Karpas-422 (cell line): Measurements from ENCODE around the gene GABARAPL2. TPM values are rescaled to one million over a fixed set of nuclear protein-coding genes. Genes with fewer than 3 reads are reported as not detected.

Source experiments
- DNase-seq: peaks from one replicate; pipeline ENCODE4 v3.0.0-alpha.2; 2015
- H2AFZ ChIP-seq: fragments of 200-600 bp; sonication (generic); 2 replicates; pipeline ENCODE4 v1.6.1; 2014; ENCODE audit warnings: antibody characterized with exemption, low read length, mixed read lengths
- H3K27ac ChIP-seq: fragments of 200-600 bp; sonication (generic); 2 replicates; pipeline ENCODE4 v1.5.1; 2014; ENCODE audit warnings: mild to moderate bottlenecking, low read length, moderate library complexity
- H3K27me3 ChIP-seq: fragments of 200-600 bp; sonication (generic); 2 replicates; pipeline ENCODE4 v1.6.1; 2014; ENCODE audit warnings: low read length, mixed read lengths
- H3K36me3 ChIP-seq: fragments of 200-600 bp; sonication (generic); 2 replicates; pipeline ENCODE4 v1.6.1; 2014; ENCODE audit warnings: low read length, mixed read lengths; ENCODE audit not compliant: insufficient read depth
- H3K4me1 ChIP-seq: fragments of 200-600 bp; sonication (generic); 2 replicates; pipeline ENCODE4 v1.6.1; 2014; ENCODE audit warnings: mild to moderate bottlenecking, low read length, mixed read lengths
- H3K4me2 ChIP-seq: fragments of 200-600 bp; sonication (generic); 2 replicates; pipeline ENCODE4 v1.6.1; 2014; ENCODE audit warnings: low read length, low read depth, mild to moderate bottlenecking; ENCODE audit not compliant: poor library complexity, severe bottlenecking
- H3K4me3 ChIP-seq: fragments of 200-600 bp; sonication (generic); 2 replicates; pipeline ENCODE4 v1.5.1; 2014; ENCODE audit warnings: mild to moderate bottlenecking, antibody characterized with exemption, low read length, mixed read lengths
- H3K79me2 ChIP-seq: fragments of 200-600 bp; sonication (generic); 2 replicates; pipeline ENCODE4 v1.6.1; 2014; ENCODE audit warnings: mild to moderate bottlenecking, low read length, mixed read lengths
- H3K9ac ChIP-seq: fragments of 200-600 bp; sonication (generic); 2 replicates; pipeline ENCODE4 v1.6.0; 2014; ENCODE audit warnings: low read length
- H3K9me2 ChIP-seq: fragments of 200-600 bp; sonication (generic), shearing (Covaris generic); replicated peaks from 2 replicates; pipeline ENCODE4 v1.6.0; 2014; ENCODE audit warnings: mild to moderate bottlenecking, low read length, moderate library complexity; ENCODE audit not compliant: insufficient read depth
- H3K9me3 ChIP-seq: fragments of 300-700, 200-600 bp; sonication (generic); 2 replicates; pipeline ENCODE4 v1.6.1; 2014; ENCODE audit warnings: low read length, mixed read lengths
- H4K20me1 ChIP-seq: fragments of 200-600 bp; sonication (generic); 2 replicates; pipeline ENCODE4 v1.6.1; 2014; ENCODE audit warnings: mild to moderate bottlenecking, antibody characterized with exemption, low read length, low read depth; ENCODE audit not compliant: insufficient read depth
- total RNA-seq: library from RNA; depleted of rRNA; stranded (reverse); fragments of >200 nt; shearing (Covaris generic); gene quantifications from 2 replicates; pipeline ENCODE4 v1.2.3, GENCODE V29; 2014; ENCODE audit warnings: low replicate concordance

GABARAPL2 gene
- total RNA-seq, 1 experiment from 2014 or later: 88.3 TPM

DNA sequence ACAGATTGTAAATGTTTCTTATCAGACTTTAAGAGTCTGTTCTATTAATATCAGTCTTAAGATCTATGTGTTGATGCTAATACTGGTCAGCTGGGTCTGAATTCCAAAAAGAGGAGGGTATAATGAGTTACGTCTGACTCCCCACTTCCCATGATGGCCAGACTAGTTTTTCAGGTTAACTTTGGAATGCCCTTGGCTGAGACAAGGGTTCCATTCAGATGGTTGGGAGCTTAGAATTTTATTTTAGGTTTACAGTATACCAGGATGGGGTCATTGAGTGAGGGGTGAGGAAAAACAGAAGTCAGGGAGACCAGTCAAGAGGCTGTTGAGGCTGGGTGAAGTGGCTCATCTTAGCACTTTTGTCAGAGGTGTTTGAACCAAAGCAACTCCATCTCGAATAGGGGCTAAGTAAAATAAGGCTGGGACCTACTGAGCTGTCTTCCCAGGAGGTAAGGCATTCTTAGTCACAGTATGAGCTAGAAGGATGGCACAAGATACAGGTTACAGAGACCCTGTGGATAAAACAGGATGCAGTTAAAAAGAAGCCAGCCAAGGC lies 7.3 kb upstream of the GABARAPL2 start:
- Histone ChIP-seq H3K9me3 (no peaks in the 10 kb centered on the region), H3K9ac (no peak overlapping the region), H3K9me2 (no peaks in the 10 kb centered on the region), H3K4me1 (peaks cover 35% of the 10 kb centered on the region), H4K20me1 (no peaks in the 10 kb centered on the region), H3K27ac (no peak overlapping the region), H3K36me3 (no peaks in the 10 kb centered on the region), H3K27me3 (no peaks in the 10 kb centered on the region), H3K4me2 (no peak overlapping the region), H3K4me3 (no peak overlapping the region), H2AFZ (peak overlapping the region; percentile 52; the same call in 1 of the 2 replicates), H3K79me2 (peaks cover 17% of the 10 kb centered on the region)
- DNase-seq: no peak

DNA sequence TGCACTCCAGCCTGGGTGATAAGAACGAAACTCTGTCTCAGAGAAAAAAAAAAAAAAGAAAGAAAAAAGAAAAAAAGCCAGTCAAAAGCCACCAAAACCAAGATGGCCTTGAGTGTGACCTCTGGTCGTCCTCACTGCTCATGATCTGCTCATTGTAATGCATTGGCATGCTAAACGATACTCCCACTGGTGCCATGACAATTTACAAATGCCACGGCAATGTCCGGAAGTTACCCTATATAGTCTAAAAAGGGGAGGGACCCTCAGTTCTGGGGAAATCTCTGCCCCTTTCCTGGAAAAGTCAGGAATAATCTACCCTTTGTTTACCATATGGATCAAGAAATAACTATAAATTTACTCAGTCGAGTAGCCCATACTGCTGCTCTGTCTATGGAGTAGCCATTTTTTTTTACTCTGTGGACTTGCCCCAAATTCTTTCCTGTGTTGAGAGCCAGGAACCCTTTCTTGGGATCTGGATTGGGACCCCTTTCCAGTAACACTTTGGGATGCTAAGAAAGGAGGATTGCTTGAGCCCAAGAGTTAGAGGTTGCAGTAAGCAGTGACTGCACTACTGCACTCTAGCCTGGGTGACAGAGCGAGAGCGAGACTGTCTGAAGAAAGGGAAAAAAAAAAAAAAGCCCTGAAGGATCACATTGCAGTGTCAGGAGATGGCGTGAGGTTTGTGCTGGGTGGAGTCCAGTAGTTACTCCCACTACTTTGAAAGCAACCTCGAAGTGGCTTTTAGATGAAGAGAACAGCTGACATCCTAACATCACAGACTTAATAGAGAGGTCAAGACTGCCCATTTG lies 6.4 kb upstream of the GABARAPL2 start:
- Histone ChIP-seq H2AFZ (peak overlapping the region; percentile 54; the same call in 1 of the 2 replicates), H4K20me1 (no peaks in the 10 kb centered on the region), H3K4me1 (peaks cover 31% of the 10 kb centered on the region), H3K4me3 (peak overlapping the region; percentile 29; the same call in 1 of the 2 replicates), H3K9ac (peak overlapping the region; percentile 55), H3K79me2 (peaks cover 8% of the 10 kb centered on the region), H3K27ac (no peak overlapping the region; the same call in 1 of the 2 replicates), H3K36me3 (no peaks in the 10 kb centered on the region), H3K9me3 (no peaks in the 10 kb centered on the region), H3K4me2 (peak overlapping the region; percentile 61), H3K9me2 (no peaks in the 10 kb centered on the region), H3K27me3 (no peaks in the 10 kb centered on the region)
- peak; percentile 69 for DNase-seq

DNA sequence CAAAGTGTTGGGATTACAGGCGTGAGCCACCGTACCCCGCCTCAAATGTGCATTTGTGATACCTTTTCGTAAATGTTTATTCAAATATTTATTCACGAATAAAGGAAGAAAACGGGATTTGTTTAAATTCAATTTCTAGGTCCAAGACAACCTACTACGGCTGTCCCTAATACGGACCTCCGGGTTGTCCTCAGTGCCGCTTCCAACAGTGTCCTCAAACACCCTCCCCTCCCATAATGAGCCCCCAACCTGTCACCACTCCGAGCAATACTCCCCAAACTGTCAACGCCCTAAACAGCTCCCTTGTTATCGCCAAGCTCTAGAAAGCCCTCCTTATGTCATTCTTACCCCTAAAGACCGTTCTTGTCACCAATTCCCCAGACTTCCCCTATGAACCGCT lies 539 bp upstream of the GABARAPL2 start:
- H4K20me1 ChIP-seq: peaks cover 14% of the 10 kb centered on the region
- peaks cover 52% of the 10 kb centered on the region for H3K4me1 ChIP-seq
- H3K4me2 ChIP-seq: peak overlapping the region; percentile 98
- no peak for DNase-seq
- peaks cover 27% of the 10 kb centered on the region for H3K36me3 ChIP-seq
- peak overlapping the region; percentile 94 for H3K9ac ChIP-seq
- H3K79me2 ChIP-seq: peaks cover 33% of the 10 kb centered on the region
- no peaks in the 10 kb centered on the region for H3K9me2 ChIP-seq
- H3K9me3 ChIP-seq: no peaks in the 10 kb centered on the region
- H2AFZ ChIP-seq: peak overlapping the region; percentile 66
- H3K27ac ChIP-seq: no peak overlapping the region
- peak overlapping the region; percentile 80 for H3K4me3 ChIP-seq
- H3K27me3 ChIP-seq: no peaks in the 10 kb centered on the region

DNA sequence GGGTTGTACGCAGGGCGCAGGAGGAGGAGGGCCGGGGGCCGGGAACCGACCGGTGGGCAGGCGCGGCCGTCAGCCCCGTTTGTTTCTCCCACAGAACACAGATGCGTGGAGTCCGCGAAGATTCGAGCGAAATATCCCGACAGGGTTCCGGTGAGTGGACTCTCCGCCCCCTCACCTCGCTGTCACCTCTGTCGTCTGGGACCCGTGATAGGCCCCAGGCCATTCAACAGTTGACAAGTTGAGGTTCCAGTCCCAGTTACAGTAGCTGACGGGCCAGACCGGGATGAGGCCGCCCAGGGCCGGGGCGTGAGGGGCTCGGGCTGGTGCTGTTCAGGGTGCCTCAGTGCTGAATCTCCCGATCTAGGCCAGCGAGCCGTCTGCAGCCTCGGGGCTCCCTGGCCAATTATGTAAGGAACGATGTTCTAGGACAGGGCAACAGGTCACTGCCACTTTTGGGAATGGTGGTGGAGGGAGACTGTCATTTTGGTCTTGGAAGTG lies 628 bp downstream of the GABARAPL2 start:
- peaks cover 52% of the 10 kb centered on the region for H3K4me1 ChIP-seq
- no peaks in the 10 kb centered on the region for H3K9me3 ChIP-seq
- H3K79me2 ChIP-seq: peaks cover 38% of the 10 kb centered on the region
- peaks cover 27% of the 10 kb centered on the region for H3K36me3 ChIP-seq
- H3K9ac ChIP-seq: peak overlapping the region; percentile 94
- peak overlapping the region; percentile 80 for H3K4me3 ChIP-seq
- no peak overlapping the region for H2AFZ ChIP-seq
- H3K27me3 ChIP-seq: no peaks in the 10 kb centered on the region
- H3K27ac ChIP-seq: no peak overlapping the region; the same call in 1 of the 2 replicates
- peaks cover 14% of the 10 kb centered on the region for H4K20me1 ChIP-seq
- DNase-seq: peak; percentile 69
- no peaks in the 10 kb centered on the region for H3K9me2 ChIP-seq
- H3K4me2 ChIP-seq: peak overlapping the region; percentile 98

- no peak overlapping the region for H3K27ac ChIP-seq
- peak overlapping the region; percentile 94 for H3K9ac ChIP-seq
- DNase-seq: no peak
- no peaks in the 10 kb centered on the region for H3K9me2 ChIP-seq
- H3K4me1 ChIP-seq: peaks cover 58% of the 10 kb centered on the region
- no peaks in the 10 kb centered on the region for H3K27me3 ChIP-seq
- H3K9me3 ChIP-seq: no peaks in the 10 kb centered on the region
- peaks cover 35% of the 10 kb centered on the region for H3K36me3 ChIP-seq
- H3K4me2 ChIP-seq: peak overlapping the region; percentile 98
- peaks cover 46% of the 10 kb centered on the region for H3K79me2 ChIP-seq
- 0 out of 2 replicates have a peak overlapping the region, but pooled peaks have one; percentile 80 for H3K4me3 ChIP-seq
- H4K20me1 ChIP-seq: peaks cover 14% of the 10 kb centered on the region
- no peak overlapping the region for H2AFZ ChIP-seq
These were observed 1.7 kb downstream of the GABARAPL2 start for GRCh38 chr16:75567911-75568310.

GRCh38 chr16:75570396-75571065 lies 4.4 kb downstream of the GABARAPL2 start:
- H4K20me1 ChIP-seq: peaks cover 14% of the 10 kb centered on the region
- no peak for DNase-seq
- no peak overlapping the region for H3K4me2 ChIP-seq
- H3K4me3 ChIP-seq: no peak overlapping the region
- no peak overlapping the region for H2AFZ ChIP-seq
- H3K27me3 ChIP-seq: no peaks in the 10 kb centered on the region
- no peaks in the 10 kb centered on the region for H3K9me3 ChIP-seq
- no peaks in the 10 kb centered on the region for H3K9me2 ChIP-seq
- H3K36me3 ChIP-seq: peaks cover 53% of the 10 kb centered on the region
- peaks cover 49% of the 10 kb centered on the region for H3K4me1 ChIP-seq
- H3K9ac ChIP-seq: no peak overlapping the region
- H3K79me2 ChIP-seq: peaks cover 65% of the 10 kb centered on the region
- H3K27ac ChIP-seq: 0 out of 2 replicates have a peak overlapping the region, but pooled peaks have one; percentile 28

DNA sequence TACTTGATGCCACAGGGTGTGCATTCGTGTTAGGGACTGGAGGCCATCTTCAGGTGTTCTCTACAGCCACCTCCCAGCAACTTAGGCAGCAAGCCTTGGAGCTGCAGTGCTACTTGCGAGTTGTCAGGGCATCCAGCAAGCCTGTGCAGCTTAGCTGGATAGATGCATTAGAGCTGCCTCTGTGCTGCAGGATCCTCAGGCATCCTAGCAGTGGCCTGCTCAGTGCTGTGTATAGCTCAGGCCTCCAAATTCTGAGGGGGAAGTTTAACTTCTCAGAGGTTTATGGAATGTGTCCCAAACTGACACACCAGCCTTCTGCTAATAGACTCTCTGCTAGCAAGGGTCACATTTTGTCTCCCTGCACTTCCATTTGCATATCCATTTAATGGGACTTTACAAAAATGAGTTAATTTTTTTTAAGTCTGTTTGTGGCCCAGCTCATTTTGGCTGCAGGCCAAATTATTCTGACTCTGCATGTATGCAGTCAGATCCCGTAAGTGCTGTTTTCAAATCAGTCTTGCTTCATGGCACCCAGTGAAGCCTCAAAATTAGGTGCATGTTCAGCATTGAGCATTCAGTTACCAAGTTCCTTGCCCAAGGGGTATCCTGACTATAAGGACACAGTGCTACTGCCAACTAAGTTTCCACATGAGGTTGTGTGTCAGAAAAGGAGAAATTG lies 6.8 kb downstream of the GABARAPL2 start:
- no peak overlapping the region for H2AFZ ChIP-seq
- H3K9me2 ChIP-seq: no peaks in the 10 kb centered on the region
- H3K9me3 ChIP-seq: no peaks in the 10 kb centered on the region
- DNase-seq: no peak
- no peak overlapping the region for H3K4me3 ChIP-seq
- no peaks in the 10 kb centered on the region for H3K27me3 ChIP-seq
- H3K4me1 ChIP-seq: peaks cover 40% of the 10 kb centered on the region
- no peak overlapping the region for H3K27ac ChIP-seq
- H3K4me2 ChIP-seq: no peak overlapping the region
- H3K9ac ChIP-seq: 0 out of 2 replicates have a peak overlapping the region, but pooled peaks have one; percentile 12
- no peaks in the 10 kb centered on the region for H4K20me1 ChIP-seq
- peaks cover 59% of the 10 kb centered on the region for H3K36me3 ChIP-seq
- peaks cover 58% of the 10 kb centered on the region for H3K79me2 ChIP-seq
